HG02973 (cell line): Measurements from ENCODE around the gene ACOT7.

Source experiments
- ATAC-seq: cut with Tn5 transposase; IDR thresholded peaks from one replicate; pipeline ENCODE4 v1.9.1; 2021; ENCODE audit warnings: moderate library complexity; ENCODE audit not compliant: unreplicated experiment

Gene ACOT7

DNA sequence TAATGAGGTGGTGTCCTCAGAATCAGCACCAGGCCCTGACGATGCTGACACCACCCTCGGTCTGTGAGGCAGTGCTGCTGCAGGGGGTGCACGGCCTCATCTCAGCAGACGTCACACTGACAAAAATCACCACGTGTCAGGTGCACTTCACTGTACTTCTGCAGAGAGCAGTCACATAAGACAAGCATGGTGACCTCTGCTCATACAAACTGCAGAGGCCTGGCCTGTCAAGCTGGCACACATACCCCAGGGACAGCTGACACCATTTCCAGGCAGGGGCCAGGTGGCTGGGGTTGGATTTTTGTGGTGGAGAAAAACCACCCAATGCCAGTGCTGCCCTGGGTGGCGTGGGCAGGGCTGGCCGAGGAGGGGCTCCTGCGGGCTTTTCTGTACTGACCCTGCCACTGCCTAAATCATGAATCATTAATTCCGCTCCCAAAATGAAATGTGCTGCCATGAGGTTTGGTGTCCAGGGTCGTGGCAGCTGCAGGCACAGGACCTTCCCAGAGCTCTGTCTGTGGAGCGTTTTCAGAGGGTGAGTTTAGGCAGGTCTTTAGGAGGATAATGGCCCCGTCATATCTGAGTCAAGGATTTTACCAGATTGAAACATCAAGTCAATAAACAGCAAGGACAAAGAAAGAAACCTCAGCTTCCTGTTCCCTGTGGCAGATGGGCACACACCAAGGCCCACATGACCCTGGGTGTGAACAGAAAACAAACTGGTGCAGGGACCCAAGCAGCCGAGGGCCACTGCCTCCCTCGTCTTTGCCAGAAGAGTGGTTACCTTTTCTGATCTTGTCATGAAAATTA lies 99.3 kb downstream of the ACOT7 start:
- no peak for ATAC-seq

DNA sequence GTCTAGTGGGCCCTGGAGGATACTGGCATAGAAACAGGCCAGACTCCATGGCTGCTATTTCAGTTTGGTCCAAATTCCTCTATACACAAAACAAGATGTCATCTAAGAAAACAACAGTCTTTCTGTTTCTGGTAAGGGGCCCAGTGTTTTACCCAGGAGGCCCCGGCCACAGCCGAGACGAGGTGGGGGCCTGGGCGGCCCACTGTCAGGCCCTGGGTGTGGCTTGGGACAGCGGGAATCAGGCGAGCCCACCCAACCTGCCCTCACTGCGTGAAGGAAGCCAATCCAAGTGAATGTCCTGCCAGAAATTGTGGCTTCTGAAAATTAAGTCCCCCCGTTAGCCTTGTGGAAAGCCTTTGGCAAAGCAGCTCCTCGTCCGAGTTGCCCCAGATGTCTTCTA lies 101.5 kb downstream of the ACOT7 start:
- no peak for ATAC-seq

DNA sequence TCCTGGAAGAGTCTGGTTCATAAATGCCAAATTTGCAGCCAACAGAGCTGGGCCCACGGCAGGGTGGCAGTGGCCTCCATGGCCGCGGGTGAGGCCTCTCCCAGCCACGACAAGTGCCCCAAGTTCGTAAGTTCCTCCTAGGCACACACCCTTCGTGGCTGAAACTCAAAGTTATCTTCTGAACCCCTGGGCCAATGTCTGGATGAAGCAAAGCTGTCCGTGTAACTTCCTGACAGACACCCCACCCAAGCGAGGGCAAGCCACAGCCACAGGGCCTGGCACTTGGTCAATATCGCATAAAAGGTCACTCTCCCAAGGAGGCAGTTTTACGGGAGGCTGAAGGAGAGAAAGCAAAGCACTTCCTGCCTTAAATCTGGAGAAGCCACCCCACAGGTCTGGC lies 104.9 kb downstream of the ACOT7 start:
- no peak for ATAC-seq

DNA sequence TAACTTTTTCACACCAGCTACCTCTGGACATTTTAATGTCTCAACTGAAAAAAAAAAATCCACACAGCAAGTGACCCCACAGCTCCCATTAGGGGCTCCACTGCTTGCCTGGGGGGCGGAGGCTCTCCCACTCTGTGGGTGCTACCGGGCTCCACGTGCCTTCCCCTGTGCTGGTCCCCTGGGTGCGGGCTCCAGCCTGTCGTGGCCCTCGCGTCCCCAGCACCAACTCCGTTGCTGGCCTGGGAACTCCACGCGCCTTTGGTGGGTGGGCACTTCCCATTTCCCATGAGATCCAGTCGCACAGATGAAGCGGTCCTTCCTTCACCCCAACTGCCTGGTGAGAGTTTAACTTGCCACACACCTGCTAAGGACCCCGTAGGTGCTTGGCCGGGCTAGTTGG lies 105.5 kb downstream of the ACOT7 start:
- no peak for ATAC-seq

DNA sequence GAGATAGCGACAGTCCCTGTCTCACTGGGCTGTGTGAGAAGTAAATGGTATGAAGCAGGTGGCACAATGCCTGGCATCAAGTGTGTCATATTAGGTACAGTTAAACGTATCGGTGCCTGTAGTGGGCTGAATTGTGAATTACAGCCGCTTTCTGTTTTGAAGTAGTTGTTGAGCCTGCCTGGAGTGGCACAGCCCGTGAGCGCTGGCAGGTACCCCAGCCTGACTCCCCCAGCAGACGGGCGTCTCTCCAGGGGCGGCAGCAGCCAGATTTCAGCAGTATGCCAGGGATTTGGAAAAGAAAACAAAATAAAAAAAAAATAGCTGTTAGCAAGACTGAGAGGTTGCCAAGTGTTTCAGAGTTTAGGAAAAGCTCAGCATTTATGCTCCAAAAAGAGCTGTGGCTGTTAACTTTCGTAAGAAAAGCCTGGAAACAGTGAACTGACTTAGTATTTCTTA lies 106.1 kb downstream of the ACOT7 start:
- no peak for ATAC-seq

GRCh38 chr1:6287029-6287428 lies 106.5 kb downstream of the ACOT7 start:
- ATAC-seq = no peak

GRCh38 chr1:6286266-6286665 lies 107.3 kb downstream of the ACOT7 start:
- ATAC-seq = no peak

DNA sequence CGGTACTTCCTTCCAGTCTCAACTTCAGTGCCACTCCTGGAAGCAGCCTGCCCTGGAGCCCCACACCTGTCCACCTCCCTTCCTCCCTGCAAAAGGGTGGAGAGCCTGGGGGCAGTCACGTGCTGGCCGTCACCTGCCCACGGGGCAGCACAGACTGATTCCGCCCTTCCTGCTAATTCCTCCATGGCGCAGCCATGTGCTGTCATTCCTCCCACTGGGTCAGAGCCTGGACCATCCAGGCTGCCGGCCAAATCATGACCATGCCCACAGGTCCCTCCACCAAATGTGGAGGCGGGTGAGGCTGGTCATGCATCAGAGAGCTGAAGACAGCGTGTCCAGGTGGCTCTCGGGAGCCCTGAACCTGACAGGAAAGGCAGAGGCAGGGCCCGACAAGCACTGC lies 108.2 kb downstream of the ACOT7 start:
- no peak for ATAC-seq

GRCh38 chr1:6282577-6283270 lies 110.8 kb downstream of the ACOT7 start:
- ATAC-seq = no peak

DNA sequence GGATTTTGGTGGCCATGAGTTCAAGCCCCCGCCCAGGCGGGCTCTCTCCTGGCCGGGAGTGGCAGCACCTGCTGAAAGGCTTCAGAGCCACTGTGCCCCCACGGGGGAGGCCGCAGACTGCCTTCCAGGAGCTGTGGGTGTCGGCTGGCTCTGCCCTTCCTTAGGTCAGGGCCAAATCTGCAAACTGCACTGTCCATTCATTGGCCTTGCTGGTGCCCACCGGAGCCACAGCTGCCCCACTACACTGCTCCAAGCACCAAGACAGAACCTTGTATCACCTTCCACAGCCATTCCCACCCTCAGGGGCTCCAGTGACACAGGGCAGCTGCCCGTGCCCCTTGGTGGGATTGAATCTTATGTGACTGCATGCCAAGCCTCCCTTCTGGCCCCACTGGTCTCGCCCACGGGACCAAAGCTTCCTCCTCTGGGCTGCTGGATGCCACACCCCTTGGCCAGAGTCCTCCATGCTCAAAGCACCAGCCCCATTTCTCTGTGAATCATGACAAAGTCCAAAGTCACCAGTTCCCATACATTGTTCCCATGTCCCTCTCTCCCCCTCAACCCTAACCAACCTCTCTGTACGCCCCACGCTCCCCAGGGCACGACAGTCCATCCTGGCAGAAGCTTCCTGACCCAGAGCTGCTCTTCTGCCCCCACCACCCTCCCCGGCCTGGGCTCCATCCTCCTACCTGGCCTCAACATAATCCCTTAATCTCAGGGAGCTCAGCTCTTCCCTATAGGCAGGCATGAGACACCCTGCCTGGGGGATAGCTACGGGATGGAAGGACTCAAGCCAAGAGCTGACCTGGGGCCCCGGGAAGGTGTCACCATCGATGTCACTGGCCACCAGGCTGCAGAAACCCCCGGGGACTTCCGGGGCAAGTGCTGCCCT lies 111.8 kb downstream of the ACOT7 start:
- no peak for ATAC-seq

- no peak for ATAC-seq
Observed at GRCh38 chr1:6280761-6281451, 112.7 kb downstream of the ACOT7 start.

DNA sequence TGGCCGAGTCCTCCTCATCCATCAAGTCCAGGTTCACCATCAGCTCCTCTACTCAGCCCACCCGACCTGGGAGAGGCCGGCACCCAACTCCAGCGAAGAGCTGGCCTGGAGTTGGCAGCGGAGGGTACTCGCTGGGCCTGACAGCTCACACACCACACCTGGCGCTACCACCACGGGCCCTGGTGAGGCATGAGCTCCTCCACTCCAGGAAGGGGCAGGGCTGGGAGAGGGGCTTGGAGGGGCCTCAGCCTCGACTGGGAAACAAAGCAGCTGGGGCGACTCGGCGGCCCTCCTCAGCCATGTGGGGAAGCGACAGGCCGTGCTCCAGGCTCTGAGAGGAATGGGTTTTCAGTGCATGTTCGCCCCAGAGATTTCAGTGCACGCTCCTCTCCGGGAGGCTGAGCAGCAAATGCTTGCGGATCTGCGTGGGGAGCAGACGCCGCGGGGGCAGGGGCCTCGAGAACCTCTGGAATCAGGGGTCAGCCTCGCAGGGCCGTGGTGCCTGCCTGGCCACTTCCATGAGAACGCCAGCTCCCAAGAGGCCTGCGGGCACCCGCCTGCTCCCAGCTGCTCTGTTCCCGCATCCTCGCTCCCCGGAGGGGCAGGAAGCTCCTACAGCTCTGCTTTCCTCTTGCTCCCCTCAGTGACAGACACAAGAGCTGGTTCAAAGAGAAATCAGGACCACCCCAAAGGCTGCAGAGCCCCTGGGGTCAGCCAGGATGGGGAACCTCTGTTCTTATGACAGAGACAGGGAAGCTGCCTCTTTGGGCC lies 113.8 kb downstream of the ACOT7 start:
- no peak for ATAC-seq

GRCh38 chr1:6279066-6279465 lies 114.5 kb downstream of the ACOT7 start:
- no peak for ATAC-seq

GRCh38 chr1:6278263-6278662 lies 115.3 kb downstream of the ACOT7 start:
- ATAC-seq = no peak

- no peak for ATAC-seq
Observed at GRCh38 chr1:6276811-6277555, 116.6 kb downstream of the ACOT7 start.

DNA sequence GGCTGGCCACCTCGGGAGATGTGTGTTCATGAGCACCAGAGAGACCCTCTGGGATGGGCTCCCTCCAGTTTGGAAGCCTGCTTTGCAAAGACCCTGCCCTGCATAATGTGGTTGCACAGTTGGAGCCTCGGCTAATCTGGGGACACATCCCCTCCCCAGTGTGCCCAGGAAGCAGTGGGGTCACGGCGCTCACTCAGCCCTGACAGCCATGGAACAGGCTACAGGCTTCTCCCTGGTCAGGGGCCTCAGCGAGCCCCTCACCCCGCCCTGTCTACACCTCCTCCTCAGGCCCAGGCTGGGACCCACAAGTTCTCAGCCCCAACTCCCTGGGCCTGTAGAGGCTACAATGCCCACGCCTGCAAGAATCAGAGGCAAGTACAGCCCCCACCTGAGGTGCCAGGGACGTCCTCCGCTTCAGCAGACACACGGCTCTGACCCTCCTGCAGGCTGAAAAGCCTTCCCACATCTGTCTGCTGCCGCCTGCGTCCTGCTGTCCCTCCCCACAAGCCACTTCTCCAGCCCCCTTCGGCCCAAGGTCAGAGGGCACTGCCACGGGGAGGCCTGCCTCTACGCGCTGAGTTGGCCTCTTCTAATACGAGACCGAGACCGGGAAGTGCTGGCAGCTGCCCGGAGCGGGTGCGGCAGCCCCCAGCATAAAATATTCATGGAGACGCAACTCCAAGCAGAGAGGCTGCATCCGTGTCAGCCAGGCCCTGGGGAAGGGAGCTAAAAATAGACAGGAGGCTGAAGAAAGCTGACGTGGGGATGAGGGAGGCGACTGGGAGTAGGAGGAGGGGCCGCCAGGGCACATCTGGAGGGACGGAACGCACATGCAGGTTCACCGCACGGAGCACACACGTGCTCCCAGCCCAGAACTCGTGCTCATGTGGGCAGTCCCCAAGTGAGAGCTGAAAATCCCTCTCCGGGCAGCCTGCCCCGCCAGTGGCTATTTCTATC lies 117.5 kb downstream of the ACOT7 start:
- ATAC-seq = no peak

GRCh38 chr1:6274622-6275139 lies 118.9 kb downstream of the ACOT7 start:
- ATAC-seq = no peak

- no peak for ATAC-seq
Observed at GRCh38 chr1:6274102-6274501, 119.5 kb downstream of the ACOT7 start.
